ENCODE measurements around the gene DNM3.

The DNM3 gene

DNA sequence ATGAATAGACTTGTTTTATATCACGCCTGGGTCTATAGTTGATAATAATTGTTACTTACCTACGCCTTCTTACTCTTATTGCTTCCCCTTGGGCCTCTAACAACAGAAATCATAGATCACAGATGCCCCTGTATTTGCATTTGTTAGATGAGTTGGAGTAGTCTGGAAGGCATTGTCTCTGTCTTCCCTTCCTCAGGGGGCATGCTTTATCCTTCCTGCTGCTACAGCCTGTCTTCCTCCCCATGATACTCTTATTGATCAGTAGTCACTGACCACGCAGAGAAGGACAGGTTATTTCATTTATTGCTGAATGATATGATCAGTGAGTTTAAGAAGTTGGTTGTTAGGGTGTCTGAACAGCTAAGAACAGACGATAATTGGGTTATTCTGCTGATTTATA is 98.4 kb downstream of the DNM3 start:
- no peak for DNase-seq (ENCODE audit: low read depth)
- H3K4me3 ChIP-seq (replicated peaks; ENCODE audit: low read depth, low read length), result no peak overlapping the region
- TF ChIP-seq, protein P1, sequence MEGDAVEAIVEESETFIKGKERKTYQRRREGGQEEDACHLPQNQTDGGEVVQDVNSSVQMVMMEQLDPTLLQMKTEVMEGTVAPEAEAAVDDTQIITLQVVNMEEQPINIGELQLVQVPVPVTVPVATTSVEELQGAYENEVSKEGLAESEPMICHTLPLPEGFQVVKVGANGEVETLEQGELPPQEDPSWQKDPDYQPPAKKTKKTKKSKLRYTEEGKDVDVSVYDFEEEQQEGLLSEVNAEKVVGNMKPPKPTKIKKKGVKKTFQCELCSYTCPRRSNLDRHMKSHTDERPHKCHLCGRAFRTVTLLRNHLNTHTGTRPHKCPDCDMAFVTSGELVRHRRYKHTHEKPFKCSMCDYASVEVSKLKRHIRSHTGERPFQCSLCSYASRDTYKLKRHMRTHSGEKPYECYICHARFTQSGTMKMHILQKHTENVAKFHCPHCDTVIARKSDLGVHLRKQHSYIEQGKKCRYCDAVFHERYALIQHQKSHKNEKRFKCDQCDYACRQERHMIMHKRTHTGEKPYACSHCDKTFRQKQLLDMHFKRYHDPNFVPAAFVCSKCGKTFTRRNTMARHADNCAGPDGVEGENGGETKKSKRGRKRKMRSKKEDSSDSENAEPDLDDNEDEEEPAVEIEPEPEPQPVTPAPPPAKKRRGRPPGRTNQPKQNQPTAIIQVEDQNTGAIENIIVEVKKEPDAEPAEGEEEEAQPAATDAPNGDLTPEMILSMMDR (IDR thresholded peaks at IDR 0.05; ENCODE audit: low read length, missing control alignments), result no peak

DNA sequence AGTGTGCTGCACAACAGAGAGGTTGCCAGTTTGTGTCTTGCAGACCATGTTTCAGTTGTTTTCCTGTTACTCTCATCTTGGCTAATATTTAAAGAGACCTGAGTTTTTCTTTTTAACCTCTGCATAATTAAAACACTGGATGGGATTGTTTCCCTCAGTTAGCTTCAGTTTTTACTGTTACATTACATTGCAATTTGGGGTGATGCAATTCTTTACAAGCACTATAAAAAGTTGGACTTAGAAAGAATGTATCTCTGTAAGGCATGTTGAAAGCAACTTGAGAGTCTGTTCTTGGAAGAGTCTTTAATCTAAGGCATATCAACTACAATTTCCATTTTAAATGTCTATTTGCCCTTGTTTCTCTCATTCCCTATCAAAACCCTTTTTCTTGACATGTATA is 99.1 kb downstream of the DNM3 start:
- DNase-seq (ENCODE audit: low read depth), result peak; percentile 2
- TF ChIP-seq, protein P1 (IDR thresholded peaks at IDR 0.05; ENCODE audit: low read length, missing control alignments), result no peak
- H3K4me3 ChIP-seq (replicated peaks; ENCODE audit: low read depth, low read length), result no peak overlapping the region

DNA sequence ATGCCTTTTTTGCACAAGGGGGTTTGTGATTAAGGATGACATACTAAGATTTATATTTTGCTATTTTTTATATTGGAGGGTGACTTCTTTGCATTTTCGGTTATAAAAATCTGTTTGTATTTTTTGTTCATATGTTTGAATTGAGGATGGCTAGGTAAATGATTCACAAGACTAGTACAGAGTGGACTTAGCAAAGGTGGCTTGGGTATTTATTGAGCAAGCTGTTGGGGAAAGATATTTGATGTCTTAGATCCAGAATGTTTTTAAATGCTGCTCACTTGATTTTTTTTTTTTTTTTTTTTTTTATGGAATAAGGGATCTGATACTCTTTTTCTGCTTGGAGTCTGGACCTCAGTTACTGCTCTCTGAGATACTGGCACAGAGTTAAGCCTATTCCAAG is 100.6 kb downstream of the DNM3 start:
- TF ChIP-seq, protein P1 (IDR thresholded peaks at IDR 0.05; ENCODE audit: low read length, missing control alignments), result no peak

DNA sequence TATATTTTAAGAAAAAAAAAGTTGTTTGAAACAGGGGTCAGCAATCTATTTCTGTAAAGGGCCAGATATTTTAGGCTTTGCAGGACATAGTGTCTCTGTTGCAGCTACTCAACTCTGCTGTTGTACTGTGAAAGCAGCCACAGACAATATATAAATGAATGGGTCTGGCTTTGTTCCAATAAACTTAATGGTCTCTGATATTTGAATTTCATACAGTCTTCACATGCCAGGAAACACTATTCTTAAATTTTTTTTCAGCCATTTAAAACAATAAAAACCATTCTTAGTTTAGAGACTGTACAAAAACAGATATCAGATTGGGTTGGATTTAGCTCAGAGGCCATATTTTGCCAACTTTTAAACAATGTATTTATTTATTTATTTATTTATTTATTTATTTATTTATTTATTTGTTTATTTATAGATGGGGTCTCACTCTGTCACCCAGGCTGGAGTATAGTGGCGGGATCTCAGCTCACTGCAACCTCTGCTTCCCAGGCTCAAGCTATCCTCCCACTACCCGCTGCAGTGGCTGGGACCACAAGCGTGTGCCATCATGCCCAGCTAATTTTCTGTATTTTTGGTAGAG is 102.8 kb downstream of the DNM3 start:
- H3K4me3 ChIP-seq (replicated peaks; ENCODE audit: low read depth, low read length), result no peak overlapping the region
- no peak for DNase-seq (ENCODE audit: low read depth)
- TF ChIP-seq, protein P1 (IDR thresholded peaks at IDR 0.05; ENCODE audit: low read length, missing control alignments), result no peak

More for the DNA sequence above, 100.6 kb downstream of the DNM3 start:
- DNase-seq (ENCODE audit: low read depth), result no peak
- no peak overlapping the region for H3K4me3 ChIP-seq (replicated peaks; ENCODE audit: low read depth, low read length)

- TF ChIP-seq, protein P1 (IDR thresholded peaks at IDR 0.05; ENCODE audit: low read length, missing control alignments), result no peak
These were observed 107.2 kb downstream of the DNM3 start for GRCh38 chr1:171948511-171948910.

GRCh38 chr1:171949316-171949715 is 108.0 kb downstream of the DNM3 start:
- DNase-seq (ENCODE audit: low read depth), result no peak
- H3K4me3 ChIP-seq (replicated peaks; ENCODE audit: low read depth, low read length), result no peak overlapping the region
- TF ChIP-seq, protein P1 (IDR thresholded peaks at IDR 0.05; ENCODE audit: low read length, missing control alignments), result no peak

More at GRCh38 chr1:171948511-171948910, 107.2 kb downstream of the DNM3 start:
- no peak overlapping the region for H3K4me3 ChIP-seq (replicated peaks; ENCODE audit: low read depth, low read length)
- DNase-seq (ENCODE audit: low read depth), result peak; percentile 9

- no peak for DNase-seq (ENCODE audit: low read depth)
- TF ChIP-seq, protein P1 (IDR thresholded peaks at IDR 0.05; ENCODE audit: low read length, missing control alignments), result no peak
- H3K4me3 ChIP-seq (replicated peaks; ENCODE audit: low read depth, low read length), result no peak overlapping the region
These were observed 112.5 kb downstream of the DNM3 start for GRCh38 chr1:171953835-171954234.
